ENCODE results near the gene TMEM233. TPM values are rescaled to one million over a fixed set of nuclear protein-coding genes. Genes with fewer than 3 reads are reported as not detected.
A peak's percentile ranks its signal among the peaks of the same experiment; 100 is the strongest.

The TMEM233 gene
- total RNA-seq, 1 experiment from 2014 or later = not detected

DNA sequence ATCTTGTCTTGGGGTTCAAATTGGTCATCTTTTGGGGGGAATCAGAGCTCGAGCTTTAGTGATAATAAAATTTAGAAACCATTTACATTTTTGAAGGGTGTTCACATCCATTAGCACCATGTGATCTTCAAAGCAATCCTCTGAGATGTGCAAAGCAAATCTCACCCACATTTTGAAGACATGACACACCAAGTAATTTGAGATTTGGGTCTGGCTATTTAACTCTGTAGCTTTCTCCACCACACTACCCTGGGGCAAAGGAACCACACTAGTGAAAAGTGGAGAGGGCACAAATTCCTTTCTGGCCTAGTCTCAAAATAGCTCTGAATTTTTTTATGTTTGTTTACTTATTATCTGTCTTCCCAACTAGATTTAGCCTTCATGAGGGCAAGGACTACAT is 46.6 kb upstream of the TMEM233 start:
- peaks cover 6% of the 10 kb centered on the region for H3K36me3 Mint-ChIP-seq (ENCODE audit: insufficient read depth, unreplicated experiment)
- no TSS peak for BruUV-seq (replicated peaks)
- peaks cover 65% of the 10 kb centered on the region for H3K27me3 Mint-ChIP-seq (ENCODE audit: insufficient read depth, unreplicated experiment)
- DNase-seq (ENCODE audit: unreplicated experiment) = no peak
- POLR2A ChIA-PET = no interaction called here
- intact Hi-C loops (cut with micrococcal nuclease) = loop anchor here (5.0 to 10.0 kb wide), 3 partner anchors 105 to 1675 kb away; no protein-coding TSS in a partner anchor
- no peak for TF ChIP-seq CTCF (IDR thresholded peaks at IDR 0.05; ENCODE audit: unreplicated experiment)
- no peak overlapping the region for H3K4me3 Mint-ChIP-seq (ENCODE audit: unreplicated experiment)
- no peaks in the 10 kb centered on the region for H3K4me1 Mint-ChIP-seq (ENCODE audit: insufficient read depth, unreplicated experiment)
- no peak overlapping the region for H3K27ac Mint-ChIP-seq (ENCODE audit: low read depth, unreplicated experiment)
- peaks cover 4% of the 10 kb centered on the region for H3K9me3 Mint-ChIP-seq (ENCODE audit: unreplicated experiment)
- CTCF ChIA-PET = interaction anchor here (0.7 to 7.2 kb wide), 8 partner anchors 102 to 1169 kb away, joined by 3 to 72 read pairs (median 5); partner anchors contain the start of gene SUDS3

DNA sequence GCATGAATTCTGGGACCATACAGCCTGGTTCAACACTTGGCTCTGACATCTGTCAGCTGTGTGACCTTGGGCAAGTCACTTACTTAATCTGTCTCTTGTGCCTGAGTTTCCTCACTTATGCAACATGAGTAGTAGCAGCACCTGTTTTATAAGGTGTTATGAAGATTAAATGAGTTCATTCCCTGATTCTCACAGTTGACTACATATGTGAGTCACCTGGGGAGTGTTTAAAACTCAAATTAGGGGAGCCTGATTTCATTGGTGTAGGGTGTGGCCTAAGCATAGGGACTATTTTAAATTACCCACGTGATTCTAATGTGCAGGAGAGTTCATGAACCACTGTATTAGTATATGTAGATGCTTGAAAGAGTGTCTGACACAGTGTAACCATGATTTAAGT is 36.7 kb upstream of the TMEM233 start:
- no peak for TF ChIP-seq CTCF (IDR thresholded peaks at IDR 0.05; ENCODE audit: unreplicated experiment)
- H3K4me3 Mint-ChIP-seq (ENCODE audit: unreplicated experiment) = no peak overlapping the region
- intact Hi-C loops (cut with micrococcal nuclease) = no loop called here
- no peak overlapping the region for H3K27ac Mint-ChIP-seq (ENCODE audit: low read depth, unreplicated experiment)
- peak; percentile 5 for DNase-seq (ENCODE audit: unreplicated experiment)
- no TSS peak for BruUV-seq (replicated peaks)
- no peaks in the 10 kb centered on the region for H3K36me3 Mint-ChIP-seq (ENCODE audit: insufficient read depth, unreplicated experiment)
- ChIA-PET CTCF (interaction anchor here (2.4 kb wide), 1 partner anchor 12 kb away, joined by 10 read pairs; no protein-coding TSS in a partner anchor), POLR2A (interaction anchor here (0.6 kb wide), 1 partner anchor 810 kb away, joined by 3 read pairs; no protein-coding TSS in a partner anchor)
- no peaks in the 10 kb centered on the region for H3K4me1 Mint-ChIP-seq (ENCODE audit: insufficient read depth, unreplicated experiment)
- H3K27me3 Mint-ChIP-seq (ENCODE audit: insufficient read depth, unreplicated experiment) = peaks cover 17% of the 10 kb centered on the region
- no peaks in the 10 kb centered on the region for H3K9me3 Mint-ChIP-seq (ENCODE audit: unreplicated experiment)

- Mint-ChIP-seq H3K4me3 (ENCODE audit: unreplicated experiment) (no peak overlapping the region), H3K27ac (ENCODE audit: low read depth, unreplicated experiment) (no peak overlapping the region), H3K9me3 (ENCODE audit: unreplicated experiment) (no peaks in the 10 kb centered on the region), H3K36me3 (ENCODE audit: insufficient read depth, unreplicated experiment) (no peaks in the 10 kb centered on the region), H3K4me1 (ENCODE audit: insufficient read depth, unreplicated experiment) (no peaks in the 10 kb centered on the region), H3K27me3 (ENCODE audit: insufficient read depth, unreplicated experiment) (no peaks in the 10 kb centered on the region)
- DNase-seq (ENCODE audit: unreplicated experiment) = no peak
- ChIA-PET CTCF (no interaction called here), POLR2A (no interaction called here)
- TF ChIP-seq CTCF (IDR thresholded peaks at IDR 0.05; ENCODE audit: unreplicated experiment) = no peak
- intact Hi-C loops (cut with micrococcal nuclease) = no loop called here
- no TSS peak for BruUV-seq (replicated peaks)
Observed at GRCh38 chr12:119565404-119565803, 28.2 kb upstream of the TMEM233 start.

- CTCF ChIA-PET = interaction anchor here (0.6 kb wide), 1 partner anchor 1652 kb away, joined by 3 read pairs; no protein-coding TSS in a partner anchor
- Mint-ChIP-seq H3K9me3 (ENCODE audit: unreplicated experiment) (no peaks in the 10 kb centered on the region), H3K4me3 (ENCODE audit: unreplicated experiment) (no peak overlapping the region), H3K27ac (ENCODE audit: low read depth, unreplicated experiment) (no peak overlapping the region), H3K27me3 (ENCODE audit: insufficient read depth, unreplicated experiment) (no peaks in the 10 kb centered on the region), H3K4me1 (ENCODE audit: insufficient read depth, unreplicated experiment) (no peaks in the 10 kb centered on the region), H3K36me3 (ENCODE audit: insufficient read depth, unreplicated experiment) (no peaks in the 10 kb centered on the region)
- POLR2A ChIA-PET = no interaction called here
- intact Hi-C loops (cut with micrococcal nuclease) = no loop called here
- no peak for TF ChIP-seq CTCF (IDR thresholded peaks at IDR 0.05; ENCODE audit: unreplicated experiment)
- DNase-seq (ENCODE audit: unreplicated experiment) = no peak
- BruUV-seq (replicated peaks) = no TSS peak
Observed at GRCh38 chr12:119570771-119571170, 22.8 kb upstream of the TMEM233 start.

Data from MCF 10A (cell line).